Right cardiac atrium (tissue), 5 donors: ENCODE data around the gene FUNDC2. TPM values are rescaled to one million over a fixed set of nuclear protein-coding genes. Genes with fewer than 3 reads are reported as not detected.

Source experiments
- ATAC-seq, 2 donors: fragments of 200-7000 bp; cut with Tn5 transposase; one replicate each; pipeline versions ENCODE4 v1.8.0 to v1.9.1; 2020; ENCODE audit warnings: moderate library complexity in 2 of 2, mild to moderate bottlenecking in 1 of 2
- DNase-seq, 3 donors: peaks; one replicate each; pipeline ENCODE4 v3.0.0-alpha.2; 2020
- H3K27ac ChIP-seq: one replicate; pipeline ENCODE4 v1.5.1; 2013; ENCODE audit warnings: mild to moderate bottlenecking, low read length, control low read depth, moderate library complexity
- H3K27me3 ChIP-seq: one replicate; pipeline ENCODE4 v1.6.1; 2013; ENCODE audit not compliant: control insufficient read depth, insufficient read depth
- H3K4me1 ChIP-seq: one replicate; pipeline ENCODE4 v1.6.1; 2013; ENCODE audit warnings: low read length; ENCODE audit not compliant: control insufficient read depth, insufficient read depth
- H3K4me3 ChIP-seq: one replicate; pipeline ENCODE4 v1.5.1; 2013; ENCODE audit warnings: low read length, control low read depth
- H3K9me3 ChIP-seq: one replicate; pipeline ENCODE4 v1.6.1; 2013; ENCODE audit warnings: low read length; ENCODE audit not compliant: control insufficient read depth
- WGBS: extraction: QIAGEN DNeasy Blood & Tissue Kit; methylation state at CpG from one replicate; pipeline ENCODE4 v1.1.7; 2013; 5-methylcytosine and 5-hydroxymethylcytosine counted together
- intact Hi-C, 4 donors: fragments of 100-400 bp; cut with DNase I; formaldehyde crosslinking; loops; one replicate each; pipeline versions ENCODE4 v1.11.0 to v1.14.0; 2022 to 2023
- long read RNA-seq, 4 donors: library from polyadenylated mRNA; unstranded; transcript quantifications; one replicate each; pipeline ENCODE4 v2.0.0, GENCODE V29; 2020 to 2021
- polyA plus RNA-seq: library from polyadenylated mRNA; stranded (reverse); fragments of 200-250 nt; gene quantifications from one replicate; pipeline ENCODE4 v1.2.3, GENCODE V29; 2013
- total RNA-seq, 4 donors: library from RNA; stranded (reverse); fragmentation: NEBNext Ultra II Directional; extraction: Animal tissue kit (Norgen Biotek cat#: 25700); gene quantifications; one replicate each; pipeline ENCODE4 v1.2.1, GENCODE V29; 2021
- donor health status: healthy with polysubstance abuse.
- donor health status: DM: no; HTN: yes; CAD: no.
- donor health status: DM: no; HTN: no; CAD: no.
- donor health status: DM: no; HTN: yes; CAD: no; lungs with severe emphysema.
- donor health status: DM: yes; HTN: yes; CAD: no.

FUNDC2 gene, protein sequence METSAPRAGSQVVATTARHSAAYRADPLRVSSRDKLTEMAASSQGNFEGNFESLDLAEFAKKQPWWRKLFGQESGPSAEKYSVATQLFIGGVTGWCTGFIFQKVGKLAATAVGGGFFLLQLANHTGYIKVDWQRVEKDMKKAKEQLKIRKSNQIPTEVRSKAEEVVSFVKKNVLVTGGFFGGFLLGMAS
- total RNA-seq (100 to 1,000 TPM; 262 to 345 (median 281) TPM), polyA plus RNA-seq (384 TPM)
- long read RNA-seq, donor 1, full-length matches to known transcripts, result 174 of 184 reads
- long read RNA-seq, donor 1, partial matches to known transcripts, result 3 of 184 reads
- long read RNA-seq, donor 1, other reads (novel, unspliced or antisense), result 7 of 184 reads
- long read RNA-seq, donor 2, full-length matches to known transcripts, result 137 of 143 reads
- long read RNA-seq, donor 2, partial matches to known transcripts, result 4 of 143 reads
- long read RNA-seq, donor 2, other reads (novel, unspliced or antisense), result 2 of 143 reads
- long read RNA-seq, donor 3, full-length matches to known transcripts, result 266 of 285 reads
- long read RNA-seq, donor 3, partial matches to known transcripts, result 10 of 285 reads
- long read RNA-seq, donor 3, other reads (novel, unspliced or antisense), result 9 of 285 reads
- long read RNA-seq, donor 4, full-length matches to known transcripts, result 106 of 110 reads
- long read RNA-seq, donor 4, partial matches to known transcripts, result 1 of 110 reads
- long read RNA-seq, donor 4, other reads (novel, unspliced or antisense), result 3 of 110 reads

DNA sequence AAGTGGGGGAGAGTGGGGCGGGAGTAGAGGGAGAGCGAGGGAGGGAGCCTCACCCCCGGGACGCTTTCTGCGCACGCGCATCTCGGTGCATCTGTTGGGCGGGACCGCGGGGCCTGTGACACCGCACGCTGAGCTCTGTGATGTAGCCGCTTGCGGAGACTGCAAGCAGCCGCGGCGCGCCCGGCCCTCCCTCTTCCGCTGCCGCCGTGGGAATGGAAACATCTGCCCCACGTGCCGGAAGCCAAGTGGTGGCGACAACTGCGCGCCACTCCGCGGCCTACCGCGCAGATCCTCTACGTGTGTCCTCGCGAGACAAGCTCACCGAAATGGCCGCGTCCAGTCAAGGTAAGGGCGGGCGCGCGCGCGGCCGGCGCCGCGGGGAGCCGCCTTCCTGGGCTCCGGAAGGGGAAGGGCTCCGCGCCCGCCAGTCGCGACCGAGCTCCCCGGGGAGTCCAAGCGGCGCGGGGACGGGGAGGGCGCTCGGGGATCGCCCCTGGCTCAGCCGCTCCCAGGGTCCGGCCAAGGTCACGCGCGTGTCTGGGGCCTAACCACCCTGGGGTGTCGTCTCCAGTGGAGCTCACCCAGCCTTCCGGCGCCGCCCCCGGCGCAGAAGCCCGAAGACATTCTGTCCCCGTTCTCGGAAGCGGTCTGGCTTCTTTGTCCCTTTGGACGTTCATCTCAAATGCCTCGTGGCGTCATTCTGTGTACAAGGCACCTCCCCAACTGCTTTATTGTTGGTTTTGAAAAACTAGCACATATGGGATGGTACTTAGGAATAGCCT is at the start of gene FUNDC2:
TSS of gene FUNDC2 (plus strand) at position 118 of the 782 bp plus-strand sequence. CDS start at position 213, 95 bp downstream.
- WGBS, result under 1% methylated on average over 82 of the region's 82 CpGs
- ATAC-seq (peak; percentile 96 to 97), DNase-seq (peak; percentile 94 to 98 (median 97))
- Histone ChIP-seq H3K27ac (peak within 1 kb of the TSS; percentile 92), H3K27me3 (no peaks in the 10 kb centered on the region), H3K4me3 (peak within 1 kb of the TSS; percentile 69), H3K9me3 (no peaks in the 10 kb centered on the region), H3K4me1 (peaks cover 4% of the 10 kb centered on the region)
- intact Hi-C loops, result no loop called here

DNA sequence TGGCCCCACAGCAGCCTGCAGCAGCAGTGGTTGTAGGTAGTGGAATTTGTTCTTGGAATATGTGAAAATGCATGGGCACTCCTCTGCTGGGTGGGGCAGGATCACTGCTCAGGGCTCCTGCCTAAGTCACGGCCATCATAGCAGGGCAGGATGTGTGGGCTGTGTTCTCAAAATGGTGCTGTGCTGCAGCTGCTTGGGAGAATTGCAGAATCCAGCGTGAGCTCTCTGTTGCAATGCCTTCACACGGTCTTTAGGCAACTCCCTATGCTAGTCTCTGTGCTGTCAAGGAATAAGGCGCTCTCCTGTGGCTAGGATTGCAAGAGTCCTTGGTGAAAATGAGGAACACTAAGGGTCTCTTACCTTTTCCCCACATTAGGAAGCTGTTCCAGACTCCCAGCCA is 47.0 kb upstream of the FUNDC2 start:
- Histone ChIP-seq H3K27me3 (no peaks in the 10 kb centered on the region), H3K9me3 (no peaks in the 10 kb centered on the region), H3K4me3 (no peak overlapping the region), H3K4me1 (no peaks in the 10 kb centered on the region), H3K27ac (no peak overlapping the region)
- WGBS, result 74% methylated on average over 4 of the region's 4 CpGs
- ATAC-seq (peak in 1 of 2 donors; percentile 10), DNase-seq (no peak)
- intact Hi-C loops, result loop anchor here in 3 of 4 donors (5.0 to 10.0 kb wide), 3 partner anchors 75 to 85 kb away; no protein-coding TSS in a partner anchor

DNA sequence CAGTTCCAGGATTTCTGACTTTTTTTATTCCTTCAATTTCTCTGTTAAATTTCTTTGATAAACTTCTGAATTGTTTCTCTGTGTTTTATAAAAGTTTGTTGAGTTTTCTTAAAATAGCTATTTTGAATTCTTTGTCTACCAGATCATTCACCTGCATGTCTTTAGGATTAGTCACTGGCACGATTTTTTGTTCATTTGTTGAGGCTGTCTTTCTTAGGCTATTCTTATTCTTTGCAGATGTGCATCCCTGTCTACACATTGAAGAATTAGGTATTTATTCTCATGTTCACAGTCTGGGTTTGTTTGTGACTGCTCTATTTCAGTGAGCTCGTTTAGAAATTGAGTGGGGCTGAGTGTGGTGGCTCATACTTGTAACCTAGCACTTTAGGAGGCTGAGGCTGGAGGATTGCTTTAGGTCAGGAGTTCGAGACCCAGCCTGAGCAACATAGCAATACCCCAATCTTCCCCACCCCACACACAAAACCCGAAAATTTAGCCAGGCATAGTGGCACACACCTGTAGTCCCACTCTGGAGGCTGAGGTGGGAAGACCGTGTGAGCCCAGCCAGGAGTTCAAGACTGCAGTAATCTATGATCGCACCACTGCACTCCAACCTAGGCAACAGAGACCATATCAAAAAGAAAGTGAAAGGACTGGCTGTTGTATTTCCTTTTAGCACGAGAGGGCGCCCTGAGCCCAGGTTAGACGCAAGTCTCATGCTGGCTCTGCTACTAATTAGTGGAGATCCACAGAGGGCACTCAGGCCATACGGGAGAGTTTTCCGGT is 46.1 kb upstream of the FUNDC2 start:
- intact Hi-C loops, result loop anchor here in 3 of 4 donors (5.0 to 10.0 kb wide), 3 partner anchors 74 to 84 kb away; no protein-coding TSS in a partner anchor
- Histone ChIP-seq H3K4me1 (no peaks in the 10 kb centered on the region), H3K4me3 (peak overlapping the region; percentile 37), H3K27ac (no peak overlapping the region), H3K9me3 (no peaks in the 10 kb centered on the region), H3K27me3 (no peaks in the 10 kb centered on the region)
- DNase-seq (peak; percentile 52 to 79 (median 67)), ATAC-seq (peak; percentile 88)
- WGBS, result 13% methylated on average over 11 of the region's 11 CpGs

DNA sequence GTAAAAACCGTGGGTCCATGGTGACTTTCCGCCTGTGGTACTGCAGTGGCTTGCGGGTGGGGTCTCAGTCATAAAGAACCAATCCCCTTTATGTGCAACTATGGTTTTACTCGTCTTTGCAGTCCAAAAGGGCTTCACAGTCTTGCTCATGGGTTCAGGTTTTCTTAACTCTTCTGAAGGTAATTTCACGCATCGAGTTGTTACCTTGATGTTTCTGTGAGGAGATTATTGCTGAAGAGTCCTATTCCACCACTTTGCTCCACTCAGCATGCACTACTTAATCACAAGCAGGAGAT is 45.6 kb upstream of the FUNDC2 start:
- intact Hi-C loops, result loop anchor here in 3 of 4 donors (5.0 to 10.0 kb wide), 3 partner anchors 74 to 84 kb away; no protein-coding TSS in a partner anchor
- H3K9me3 ChIP-seq, result no peaks in the 10 kb centered on the region
- no peak overlapping the region for H3K4me3 ChIP-seq

DNA sequence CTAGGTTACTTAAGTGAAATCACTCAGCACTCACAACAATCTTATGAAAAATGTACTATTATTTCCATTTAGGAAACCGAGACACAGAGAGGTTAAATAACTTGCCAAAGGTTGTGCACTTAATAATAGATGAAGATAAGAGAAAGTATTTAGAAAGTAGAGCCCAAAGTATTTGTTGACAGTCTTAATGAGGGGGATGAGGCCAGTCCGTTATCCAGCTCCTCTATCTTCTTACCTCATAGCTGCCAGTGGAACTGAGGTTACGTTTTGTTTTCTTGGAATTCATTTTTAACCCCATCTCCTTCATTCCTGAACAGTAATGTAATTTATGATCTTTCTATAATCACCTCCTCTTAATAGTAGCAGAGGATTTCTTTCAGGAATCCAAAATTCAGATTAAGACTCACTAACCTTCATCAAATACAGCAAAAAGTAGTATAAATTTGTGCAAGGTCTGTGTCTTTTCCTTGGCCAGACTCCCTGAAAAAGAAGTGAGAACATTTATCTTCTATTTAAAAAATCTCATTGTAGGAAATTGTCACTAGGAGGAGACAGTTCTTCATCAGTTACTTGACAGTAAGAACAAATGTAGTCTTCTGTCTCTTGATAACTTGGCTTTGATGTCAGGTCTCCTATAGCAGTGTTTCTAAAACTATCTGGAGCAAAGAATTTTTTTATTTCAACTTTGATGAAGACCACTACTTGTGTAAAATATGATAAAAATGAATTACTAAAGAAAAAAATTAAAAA is 39.6 kb upstream of the FUNDC2 start:
- Histone ChIP-seq H3K27ac (no peak overlapping the region), H3K27me3 (no peaks in the 10 kb centered on the region), H3K4me1 (no peaks in the 10 kb centered on the region), H3K4me3 (no peak overlapping the region), H3K9me3 (no peaks in the 10 kb centered on the region)
- intact Hi-C loops, result loop anchor here in 3 of 4 donors (5.0 to 10.0 kb wide), 3 partner anchors 68 to 78 kb away; no protein-coding TSS in a partner anchor
- WGBS, result 17% methylated on average over 3 of the region's 3 CpGs
- DNase-seq (no peak), ATAC-seq (no peak)

More for the DNA sequence above, 45.6 kb upstream of the FUNDC2 start:
- WGBS, result 23% methylated on average over 6 of the region's 6 CpGs
- Histone ChIP-seq H3K27me3 (no peaks in the 10 kb centered on the region), H3K4me1 (no peaks in the 10 kb centered on the region), H3K27ac (no peak overlapping the region)
- DNase-seq, result no peak
- no peak for ATAC-seq

- DNase-seq (no peak), ATAC-seq (peak; percentile 21 to 62)
- no peaks in the 10 kb centered on the region for H3K4me1 ChIP-seq
- intact Hi-C loops, result loop anchor here in 3 of 4 donors (5.0 to 10.0 kb wide), 3 partner anchors 67 to 77 kb away; no protein-coding TSS in a partner anchor
- no peaks in the 10 kb centered on the region for H3K27me3 ChIP-seq
- no peak overlapping the region for H3K27ac ChIP-seq
- WGBS, result 44% methylated on average over 3 of the region's 3 CpGs
- H3K9me3 ChIP-seq, result no peaks in the 10 kb centered on the region
- no peak overlapping the region for H3K4me3 ChIP-seq
Observed at GRCh38 chrX:154987940-154988339, 38.7 kb upstream of the FUNDC2 start.

DNA sequence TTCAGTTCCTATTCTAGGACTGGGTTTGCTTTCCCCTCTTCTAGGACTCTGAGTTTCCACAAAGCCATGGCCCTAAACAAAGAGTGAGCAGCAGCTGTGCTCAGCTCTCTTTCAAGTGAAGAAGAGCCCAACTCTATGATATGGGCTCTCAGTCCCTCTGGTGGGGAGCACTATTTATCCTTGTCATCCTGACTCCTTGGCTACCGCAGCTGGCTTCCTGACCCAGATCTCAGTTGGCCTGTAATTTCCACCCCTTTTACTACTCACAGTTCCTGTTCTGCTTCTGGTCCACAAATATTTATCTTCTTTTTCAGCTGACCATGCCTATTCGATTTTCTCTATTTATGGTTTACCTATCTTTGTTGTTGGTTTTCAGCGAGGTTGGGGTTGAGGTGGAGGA is 37.9 kb upstream of the FUNDC2 start:
- no peaks in the 10 kb centered on the region for H3K4me1 ChIP-seq
- ATAC-seq, result no peak
- H3K9me3 ChIP-seq, result no peaks in the 10 kb centered on the region
- H3K27me3 ChIP-seq, result no peaks in the 10 kb centered on the region
- intact Hi-C loops, result loop anchor here in 3 of 4 donors (5.0 to 10.0 kb wide), 3 partner anchors 66 to 76 kb away; no protein-coding TSS in a partner anchor
- H3K27ac ChIP-seq, result no peak overlapping the region
- DNase-seq, result no peak
- WGBS, result 65% methylated on average over 3 of the region's 3 CpGs
- H3K4me3 ChIP-seq, result no peak overlapping the region

DNA sequence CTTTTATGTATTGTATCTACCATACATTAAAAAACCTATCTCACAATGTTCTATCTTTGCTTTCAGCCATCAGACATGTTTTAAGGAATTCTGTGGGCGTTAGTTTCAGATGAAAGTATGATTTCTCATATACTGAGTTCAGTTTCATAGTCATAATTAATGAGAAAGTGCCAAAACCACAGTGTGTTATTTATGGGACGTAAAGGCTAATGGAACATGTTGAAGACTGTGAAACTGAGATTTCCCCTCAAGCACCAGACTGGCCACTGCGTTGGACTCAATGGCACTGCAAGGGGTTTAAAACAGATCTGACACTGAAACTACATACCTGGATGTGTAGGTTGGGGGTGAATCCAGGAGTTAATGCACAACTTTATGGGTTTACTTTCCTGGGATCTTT is 36.1 kb upstream of the FUNDC2 start:
- intact Hi-C loops, result no loop called here
- no peak overlapping the region for H3K27ac ChIP-seq
- no peaks in the 10 kb centered on the region for H3K4me1 ChIP-seq
- H3K27me3 ChIP-seq, result no peaks in the 10 kb centered on the region
- 91% methylated on average over 3 of the region's 3 CpGs for WGBS
- DNase-seq (no peak), ATAC-seq (no peak)
- no peak overlapping the region for H3K4me3 ChIP-seq
- no peaks in the 10 kb centered on the region for H3K9me3 ChIP-seq

- H3K4me1 ChIP-seq, result no peaks in the 10 kb centered on the region
- H3K4me3 ChIP-seq, result no peak overlapping the region
- intact Hi-C loops, result no loop called here
- 91% methylated on average over 3 of the region's 3 CpGs for WGBS
- DNase-seq (no peak), ATAC-seq (no peak)
- no peaks in the 10 kb centered on the region for H3K9me3 ChIP-seq
- H3K27ac ChIP-seq, result no peak overlapping the region
- H3K27me3 ChIP-seq, result no peaks in the 10 kb centered on the region
Observed at GRCh38 chrX:154991039-154991438, 35.6 kb upstream of the FUNDC2 start.
